Chondrocyte (in vitro differentiated cells): ENCODE data around the gene KERA. TPM values are rescaled to one million over a fixed set of nuclear protein-coding genes. Genes with fewer than 3 reads are reported as not detected.

ENCODE experiments used
- DNase-seq: peaks from one replicate; pipeline ENCODE4 v3.0.0; 2021; ENCODE audit warnings: mixed read lengths, low spot score
- H3K27ac Mint-ChIP-seq: one replicate; pipeline ENCODE4 v1.8.0; 2021; ENCODE audit warnings: mild to moderate bottlenecking, moderate library complexity, mixed read lengths; ENCODE audit not compliant: unreplicated experiment
- H3K27me3 Mint-ChIP-seq: 2 replicates; pipeline ENCODE4 v1.8.0; 2021; ENCODE audit warnings: low read depth, mixed read lengths
- H3K36me3 Mint-ChIP-seq: 2 replicates; pipeline ENCODE4 v1.8.0; 2021; ENCODE audit warnings: low read depth, mixed read lengths
- H3K4me1 Mint-ChIP-seq: 2 replicates; pipeline ENCODE4 v1.8.0; 2021; ENCODE audit warnings: low read depth, mild to moderate bottlenecking, mixed read lengths
- H3K4me3 Mint-ChIP-seq: one replicate; pipeline ENCODE4 v1.8.0; 2021; ENCODE audit warnings: mild to moderate bottlenecking, moderate library complexity, mixed read lengths; ENCODE audit not compliant: unreplicated experiment
- H3K9me3 Mint-ChIP-seq: 2 replicates; pipeline ENCODE4 v1.8.0; 2021; ENCODE audit warnings: low read depth, mixed read lengths
- total RNA-seq: library from RNA; stranded (reverse); gene quantifications from 3 replicates; pipeline ENCODE4 v1.2.1, GENCODE V29; 2021
- TF ChIP-seq, protein P1 (sequence below): fragments of 200-600 bp; sonication (generic); IDR thresholded peaks from 2 replicates; pipeline ENCODE4 v1.5.0; 2021; ENCODE audit warnings: antibody characterized with exemption, mild to moderate bottlenecking, moderate library complexity

The KERA gene
- total RNA-seq, 1 donor from 2014 or later, result not detected

DNA sequence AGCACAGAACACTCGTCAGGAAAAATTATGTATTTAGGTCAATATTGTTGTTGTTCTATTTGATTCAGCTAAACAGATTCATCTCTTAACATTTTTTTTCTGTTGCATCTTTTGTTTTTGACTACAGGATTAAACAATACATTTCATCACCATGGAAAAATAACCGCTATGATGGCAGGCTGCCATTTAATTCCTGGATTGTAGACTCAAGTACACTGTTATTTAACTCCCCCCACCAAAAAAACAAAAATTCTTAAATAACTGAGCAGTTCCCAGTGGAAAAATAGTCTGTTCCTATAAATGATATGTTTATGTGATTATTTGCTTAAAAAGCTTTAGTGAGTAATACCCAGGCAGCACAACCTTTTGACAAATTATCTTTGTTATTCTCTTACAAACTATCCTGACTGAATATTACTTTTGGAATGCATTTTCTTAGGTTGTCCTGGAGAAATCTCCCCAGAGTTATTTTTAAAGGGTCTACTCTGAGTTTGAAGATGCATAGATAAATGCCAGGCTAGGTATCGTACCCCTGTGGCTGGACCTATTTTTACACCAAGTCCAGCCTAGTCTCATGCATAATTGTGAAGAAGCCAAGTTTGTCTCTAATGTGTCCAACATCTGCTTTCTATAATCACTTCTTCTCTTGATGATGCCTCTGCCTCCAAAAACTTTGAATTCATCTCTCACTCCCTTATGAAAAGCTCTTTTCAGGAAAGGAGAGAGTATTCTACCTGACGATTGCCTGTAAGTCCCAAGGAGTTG lies 3.7 kb downstream of the KERA start:
- Mint-ChIP-seq H3K27ac (peak overlapping the region; percentile 3), H3K27me3 (no peaks in the 10 kb centered on the region), H3K36me3 (no peaks in the 10 kb centered on the region), H3K4me3 (no peak overlapping the region), H3K9me3 (no peaks in the 10 kb centered on the region), H3K4me1 (peaks cover 10% of the 10 kb centered on the region)
- no peak for DNase-seq
- TF ChIP-seq, protein P1, sequence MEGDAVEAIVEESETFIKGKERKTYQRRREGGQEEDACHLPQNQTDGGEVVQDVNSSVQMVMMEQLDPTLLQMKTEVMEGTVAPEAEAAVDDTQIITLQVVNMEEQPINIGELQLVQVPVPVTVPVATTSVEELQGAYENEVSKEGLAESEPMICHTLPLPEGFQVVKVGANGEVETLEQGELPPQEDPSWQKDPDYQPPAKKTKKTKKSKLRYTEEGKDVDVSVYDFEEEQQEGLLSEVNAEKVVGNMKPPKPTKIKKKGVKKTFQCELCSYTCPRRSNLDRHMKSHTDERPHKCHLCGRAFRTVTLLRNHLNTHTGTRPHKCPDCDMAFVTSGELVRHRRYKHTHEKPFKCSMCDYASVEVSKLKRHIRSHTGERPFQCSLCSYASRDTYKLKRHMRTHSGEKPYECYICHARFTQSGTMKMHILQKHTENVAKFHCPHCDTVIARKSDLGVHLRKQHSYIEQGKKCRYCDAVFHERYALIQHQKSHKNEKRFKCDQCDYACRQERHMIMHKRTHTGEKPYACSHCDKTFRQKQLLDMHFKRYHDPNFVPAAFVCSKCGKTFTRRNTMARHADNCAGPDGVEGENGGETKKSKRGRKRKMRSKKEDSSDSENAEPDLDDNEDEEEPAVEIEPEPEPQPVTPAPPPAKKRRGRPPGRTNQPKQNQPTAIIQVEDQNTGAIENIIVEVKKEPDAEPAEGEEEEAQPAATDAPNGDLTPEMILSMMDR, result no peak

DNA sequence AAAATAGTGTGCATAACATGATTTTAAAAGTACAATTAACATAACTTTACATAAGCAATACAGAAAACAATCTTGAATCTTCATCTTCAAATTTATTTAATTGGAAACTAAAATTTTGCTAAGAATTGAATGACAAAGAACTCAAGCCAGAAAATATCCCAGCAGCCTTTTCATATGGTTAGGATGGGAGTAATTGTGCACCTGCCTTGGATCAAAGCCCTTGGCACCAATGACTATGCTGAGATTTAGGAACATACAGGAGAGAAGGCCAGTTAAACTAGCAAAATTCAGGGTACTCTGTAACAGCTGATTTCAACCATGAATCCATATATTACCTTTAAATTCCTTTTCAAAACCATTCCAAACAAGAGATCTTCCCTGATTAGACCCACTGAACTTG lies 5.8 kb downstream of the KERA start:
- no peaks in the 10 kb centered on the region for H3K36me3 Mint-ChIP-seq

DNA sequence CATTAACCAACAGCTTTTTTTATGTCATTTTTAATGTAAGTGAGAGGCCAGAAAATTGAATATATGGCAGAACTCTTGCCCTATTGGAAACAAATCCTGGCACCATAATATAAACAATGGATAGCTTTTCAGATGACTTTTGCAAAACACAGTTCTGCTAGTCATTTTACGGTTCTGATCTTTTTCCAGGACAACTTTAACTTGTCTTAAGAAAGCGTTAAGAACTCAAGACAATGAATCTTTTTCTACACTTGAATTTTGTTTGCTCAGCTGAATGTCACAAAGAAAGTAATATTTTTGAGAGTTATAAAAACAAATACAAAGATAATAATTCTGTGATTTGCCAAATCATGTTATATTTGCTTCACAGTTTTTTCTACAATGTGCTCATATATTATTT lies 13.2 kb downstream of the KERA start:
- Mint-ChIP-seq H3K4me1 (peaks cover 5% of the 10 kb centered on the region), H3K27ac (no peak overlapping the region), H3K27me3 (no peaks in the 10 kb centered on the region), H3K4me3 (no peak overlapping the region), H3K9me3 (no peaks in the 10 kb centered on the region), H3K36me3 (no peaks in the 10 kb centered on the region)
- TF ChIP-seq, protein P1, result no peak
- DNase-seq, result no peak

More for the DNA sequence above, 5.8 kb downstream of the KERA start:
- Mint-ChIP-seq H3K9me3 (no peaks in the 10 kb centered on the region), H3K4me3 (no peak overlapping the region), H3K27me3 (no peaks in the 10 kb centered on the region), H3K4me1 (peaks cover 10% of the 10 kb centered on the region), H3K27ac (no peak overlapping the region)
- TF ChIP-seq, protein P1, result no peak
- no peak for DNase-seq

DNA sequence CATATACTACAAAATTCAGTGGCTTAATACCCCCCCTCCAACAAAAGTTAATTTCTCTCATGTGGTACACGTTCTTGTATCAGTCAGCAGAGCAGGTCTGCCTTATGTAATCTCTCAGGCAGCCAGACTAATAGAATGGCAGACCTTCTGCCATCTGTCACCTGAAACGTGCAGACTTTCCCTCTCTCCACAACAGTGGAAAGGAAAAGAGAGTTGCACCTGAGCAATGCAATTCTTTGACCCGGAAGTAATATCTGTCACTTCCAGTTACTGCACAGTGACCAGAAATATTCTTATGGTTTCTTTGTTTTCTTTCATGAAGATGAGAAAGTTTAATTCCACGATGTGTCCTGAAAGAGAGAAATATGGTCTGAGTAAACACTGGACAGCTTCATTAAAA lies 14.4 kb downstream of the KERA start:
- no peaks in the 10 kb centered on the region for H3K36me3 Mint-ChIP-seq
- no peak overlapping the region for H3K27ac Mint-ChIP-seq
- TF ChIP-seq, protein P1, result no peak
- H3K4me3 Mint-ChIP-seq, result no peak overlapping the region
- no peak for DNase-seq
- no peaks in the 10 kb centered on the region for H3K27me3 Mint-ChIP-seq
- H3K4me1 Mint-ChIP-seq, result peaks cover 5% of the 10 kb centered on the region
- H3K9me3 Mint-ChIP-seq, result no peaks in the 10 kb centered on the region

DNA sequence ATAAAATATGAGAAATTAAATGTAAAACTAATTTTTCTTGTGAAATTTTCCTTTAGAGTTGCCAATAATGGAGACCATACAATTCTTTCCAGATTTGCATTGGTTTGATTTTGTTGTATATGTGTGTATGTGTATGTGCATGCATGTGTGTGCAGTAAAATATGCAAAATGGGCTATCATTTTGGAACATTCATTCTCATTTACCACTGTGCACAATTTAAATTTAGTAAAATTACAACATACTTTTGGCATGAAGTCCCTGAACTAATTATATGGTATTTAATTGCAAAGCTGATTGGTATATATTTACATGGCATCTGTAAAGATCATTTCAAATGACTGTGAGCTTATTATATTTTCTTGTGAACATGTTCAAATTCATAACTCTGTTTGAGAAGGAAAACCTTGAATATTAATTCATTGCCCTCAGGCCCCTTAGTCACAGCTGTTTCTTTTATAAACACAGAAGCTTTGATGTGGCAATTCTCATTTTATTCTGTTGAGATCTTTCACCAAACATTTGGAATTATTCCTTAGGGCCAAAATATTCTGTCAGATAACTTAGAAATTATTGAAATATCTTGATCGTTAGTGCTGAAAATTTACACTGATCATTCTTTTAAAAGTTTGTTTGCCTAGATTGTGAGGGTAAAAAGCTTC lies 17.6 kb downstream of the KERA start:
- Mint-ChIP-seq H3K27ac (no peak overlapping the region), H3K9me3 (no peaks in the 10 kb centered on the region), H3K36me3 (no peaks in the 10 kb centered on the region), H3K4me1 (peaks cover 8% of the 10 kb centered on the region), H3K4me3 (no peak overlapping the region), H3K27me3 (no peaks in the 10 kb centered on the region)
- DNase-seq, result no peak
- TF ChIP-seq, protein P1, result no peak
